ENCODE data around the gene LRRC3.

LRRC3 gene

GRCh38 chr21:44456214-44456914, 1.1 kb downstream of the LRRC3 start:
- no peak for DNase-seq (ENCODE audit: low read depth in 1 of 2, low spot score in 1 of 2)

- no peak for DNase-seq (ENCODE audit: low read depth in 1 of 2, low spot score in 1 of 2)
Observed at GRCh38 chr21:44456915-44457736, 1.8 kb downstream of the LRRC3 start.

- DNase-seq (ENCODE audit: low read depth in 1 of 2, low spot score in 1 of 2): no peak
Observed at GRCh38 chr21:44458971-44459711, 3.8 kb downstream of the LRRC3 start.

- DNase-seq (ENCODE audit: low read depth in 1 of 2, low spot score in 1 of 2): no peak
Observed at GRCh38 chr21:44459712-44460440, 4.6 kb downstream of the LRRC3 start.

- DNase-seq (ENCODE audit: low read depth in 1 of 2, low spot score in 1 of 2): no peak
Observed at GRCh38 chr21:44460441-44460755, 5.1 kb downstream of the LRRC3 start.

GRCh38 chr21:44461005-44461404, 5.7 kb downstream of the LRRC3 start:
- DNase-seq (ENCODE audit: low read depth in 1 of 2, low spot score in 1 of 2): no peak

GRCh38 chr21:44461464-44462001, 6.2 kb downstream of the LRRC3 start:
- DNase-seq (ENCODE audit: low read depth in 1 of 2, low spot score in 1 of 2): no peak

GRCh38 chr21:44462086-44462833, 7.0 kb downstream of the LRRC3 start:
- DNase-seq (ENCODE audit: low read depth in 1 of 2, low spot score in 1 of 2): no peak

- DNase-seq (ENCODE audit: low read depth in 1 of 2, low spot score in 1 of 2): no peak
Observed at GRCh38 chr21:44462834-44463200, 7.5 kb downstream of the LRRC3 start.

GRCh38 chr21:44463724-44464123, 8.4 kb downstream of the LRRC3 start:
- no peak for DNase-seq (ENCODE audit: low read depth in 1 of 2, low spot score in 1 of 2)

GRCh38 chr21:44464351-44464750, 9.0 kb downstream of the LRRC3 start:
- no peak for DNase-seq (ENCODE audit: low read depth in 1 of 2, low spot score in 1 of 2)

GRCh38 chr21:44466351-44466954, 11.1 kb downstream of the LRRC3 start:
- no peak for DNase-seq (ENCODE audit: low read depth in 1 of 2, low spot score in 1 of 2)

GRCh38 chr21:44466996-44467858, 11.9 kb downstream of the LRRC3 start:
- DNase-seq (ENCODE audit: low read depth in 1 of 2, low spot score in 1 of 2): no peak

- no peak for DNase-seq (ENCODE audit: low read depth in 1 of 2, low spot score in 1 of 2)
Observed at GRCh38 chr21:44467859-44468195, 12.5 kb downstream of the LRRC3 start.

GRCh38 chr21:44471341-44471740, 16.0 kb downstream of the LRRC3 start:
- no peak for DNase-seq (ENCODE audit: low read depth in 1 of 2, low spot score in 1 of 2)

- no peak for DNase-seq (ENCODE audit: low read depth in 1 of 2, low spot score in 1 of 2)
Observed at GRCh38 chr21:44471996-44472395, 16.7 kb downstream of the LRRC3 start.

GRCh38 chr21:44473915-44474555, 18.7 kb downstream of the LRRC3 start:
- DNase-seq (ENCODE audit: low read depth in 1 of 2, low spot score in 1 of 2): no peak

- DNase-seq (ENCODE audit: low read depth in 1 of 2, low spot score in 1 of 2): no peak
Observed at GRCh38 chr21:44475266-44475845, 20.0 kb downstream of the LRRC3 start.

Data from stimulated activated CD4-positive, alpha-beta T cell treated with anti-CD3 and anti-CD28 coated beads, Interleukin-15, amount 100 ng/mL, for 1 hour (primary cell).